ENCODE results near the gene SOBP. TPM values are rescaled to one million over a fixed set of nuclear protein-coding genes. Genes with fewer than 3 reads are reported as not detected.

Gene SOBP
- total and polyA plus RNA-seq, 2 donors (not counting 1 experiment from before 2014, with no cell fraction given), result 0.82 to 1.5 TPM

DNA sequence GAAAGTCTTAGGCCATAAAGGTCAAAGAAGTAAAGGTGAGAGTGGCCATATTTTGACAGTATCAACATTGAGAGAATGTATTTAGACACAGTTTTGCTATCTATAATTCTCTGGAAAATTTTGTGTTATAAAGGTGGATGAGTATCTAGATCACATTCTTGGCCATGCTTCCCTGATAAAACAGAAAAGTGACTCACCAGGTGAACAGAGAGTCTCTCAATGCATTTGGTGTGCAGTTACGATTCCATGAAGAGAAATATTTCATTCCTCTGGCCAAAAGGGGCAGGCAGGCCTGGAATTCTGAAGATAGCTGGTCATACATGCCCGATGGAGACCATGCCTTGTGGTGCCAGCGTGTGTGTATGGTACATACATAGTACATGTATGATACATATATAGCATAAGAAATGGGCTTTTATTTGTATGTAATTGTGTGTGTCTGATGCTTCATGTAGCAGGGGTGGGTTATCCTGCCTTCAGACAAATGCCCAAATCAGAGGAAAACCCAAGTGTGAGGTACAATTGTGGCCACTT is 164.0 kb downstream of the SOBP start:
- Histone ChIP-seq H3K4me2 (replicated peaks; ENCODE audit: low read depth, low read length, poor library complexity, severe bottlenecking) (no peak overlapping the region), H3K9me3 (ENCODE audit: control extremely low read depth in 1 of 3, control insufficient read depth in 2 of 3, insufficient read depth in 1 of 3, low read length in 2 of 3) (peaks cover 0 to 6% (median 0%) of the 10 kb centered on the region in 3 donors), H2AFZ (ENCODE audit: insufficient read depth, low read depth, low read length, poor library complexity, severe bottlenecking) (no peak overlapping the region), H3K27ac (ENCODE audit: low read length in 2 of 2) (no peak overlapping the region), H4K20me1 (ENCODE audit: control insufficient read depth, insufficient read depth, low read length, poor library complexity, severe bottlenecking) (no peaks in the 10 kb centered on the region), H3K4me3 (ENCODE audit: control extremely low read depth in 1 of 5, extremely low read depth in 1 of 5, insufficient read depth in 1 of 5, low read depth in 2 of 5, low read length in 4 of 5) (no peak overlapping the region), H3K79me2 (ENCODE audit: control insufficient read depth, insufficient read depth, low read length) (no peaks in the 10 kb centered on the region), H3K27me3 (replicated peaks in 1 of 4; ENCODE audit: control extremely low read depth in 1 of 4, control insufficient read depth in 3 of 4, insufficient read depth in 4 of 4, low read length in 3 of 4) (no peaks in the 10 kb centered on the region), H3K9ac (ENCODE audit: low read length) (no peak overlapping the region), H3K36me3 (replicated peaks in 1 of 2; ENCODE audit: control extremely low read depth in 1 of 2, control insufficient read depth in 1 of 2, extremely low read depth in 1 of 2, insufficient read depth in 2 of 2, low read length in 1 of 2) (no peaks in the 10 kb centered on the region), H3K4me1 (ENCODE audit: control insufficient read depth in 2 of 2, insufficient read depth in 2 of 2, low read length in 2 of 2) (peaks cover 55 to 59% of the 10 kb centered on the region in 2 donors)
- Mint-ChIP-seq H3K9me3 (ENCODE audit: insufficient read depth) (peaks cover 5% of the 10 kb centered on the region), H3K27ac (no peak overlapping the region), H3K4me3 (no peak overlapping the region), H3K27me3 (no peaks in the 10 kb centered on the region), H3K4me1 (peaks cover 57% of the 10 kb centered on the region)
- DNase-seq (no peak), ATAC-seq (ENCODE audit: low read depth) (no peak)
- intact Hi-C loops (cut with micrococcal nuclease), result loop anchor here (10.0 kb wide), 1 partner anchor 1329 kb away; the partner anchor contains the start of gene ATG5
- no peak for TF ChIP-seq EZH2 (IDR thresholded peaks at IDR 0.05; ENCODE audit: borderline replicate concordance, insufficient read depth, low read depth, low read length, poor library complexity, severe bottlenecking)
- TF ChIP-seq, protein P1, sequence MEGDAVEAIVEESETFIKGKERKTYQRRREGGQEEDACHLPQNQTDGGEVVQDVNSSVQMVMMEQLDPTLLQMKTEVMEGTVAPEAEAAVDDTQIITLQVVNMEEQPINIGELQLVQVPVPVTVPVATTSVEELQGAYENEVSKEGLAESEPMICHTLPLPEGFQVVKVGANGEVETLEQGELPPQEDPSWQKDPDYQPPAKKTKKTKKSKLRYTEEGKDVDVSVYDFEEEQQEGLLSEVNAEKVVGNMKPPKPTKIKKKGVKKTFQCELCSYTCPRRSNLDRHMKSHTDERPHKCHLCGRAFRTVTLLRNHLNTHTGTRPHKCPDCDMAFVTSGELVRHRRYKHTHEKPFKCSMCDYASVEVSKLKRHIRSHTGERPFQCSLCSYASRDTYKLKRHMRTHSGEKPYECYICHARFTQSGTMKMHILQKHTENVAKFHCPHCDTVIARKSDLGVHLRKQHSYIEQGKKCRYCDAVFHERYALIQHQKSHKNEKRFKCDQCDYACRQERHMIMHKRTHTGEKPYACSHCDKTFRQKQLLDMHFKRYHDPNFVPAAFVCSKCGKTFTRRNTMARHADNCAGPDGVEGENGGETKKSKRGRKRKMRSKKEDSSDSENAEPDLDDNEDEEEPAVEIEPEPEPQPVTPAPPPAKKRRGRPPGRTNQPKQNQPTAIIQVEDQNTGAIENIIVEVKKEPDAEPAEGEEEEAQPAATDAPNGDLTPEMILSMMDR (IDR thresholded peaks at IDR 0.05), result no peak
- WGBS (ENCODE audit: insufficient coverage), result 100% methylated on average over 1 of the region's 3 CpGs
- ChIA-PET CTCF (interaction anchor here (1.3 to 3.9 kb wide), 4 partner anchors 10 to 163 kb away, joined by 3 to 25 read pairs (median 6); no protein-coding TSS in a partner anchor), POLR2A (no interaction called here)

GRCh38 chr6:107654764-107655163 is 164.8 kb downstream of the SOBP start:
- Histone ChIP-seq H3K79me2 (ENCODE audit: control insufficient read depth, insufficient read depth, low read length) (peaks cover 3% of the 10 kb centered on the region), H4K20me1 (ENCODE audit: control insufficient read depth, insufficient read depth, low read length, poor library complexity, severe bottlenecking) (no peaks in the 10 kb centered on the region), H3K27ac (ENCODE audit: low read length in 2 of 2) (no peak overlapping the region), H3K4me3 (ENCODE audit: control extremely low read depth in 1 of 5, extremely low read depth in 1 of 5, insufficient read depth in 1 of 5, low read depth in 2 of 5, low read length in 4 of 5) (no peak overlapping the region), H3K4me1 (ENCODE audit: control insufficient read depth in 2 of 2, insufficient read depth in 2 of 2, low read length in 2 of 2) (peaks cover 57 to 62% of the 10 kb centered on the region in 2 donors), H3K36me3 (replicated peaks in 1 of 2; ENCODE audit: control extremely low read depth in 1 of 2, control insufficient read depth in 1 of 2, extremely low read depth in 1 of 2, insufficient read depth in 2 of 2, low read length in 1 of 2) (no peaks in the 10 kb centered on the region), H3K9ac (ENCODE audit: low read length) (no peak overlapping the region), H3K4me2 (replicated peaks; ENCODE audit: low read depth, low read length, poor library complexity, severe bottlenecking) (no peak overlapping the region), H3K27me3 (replicated peaks in 1 of 4; ENCODE audit: control extremely low read depth in 1 of 4, control insufficient read depth in 3 of 4, insufficient read depth in 4 of 4, low read length in 3 of 4) (no peaks in the 10 kb centered on the region), H3K9me3 (ENCODE audit: control extremely low read depth in 1 of 3, control insufficient read depth in 2 of 3, insufficient read depth in 1 of 3, low read length in 2 of 3) (peaks cover 0 to 6% (median 0%) of the 10 kb centered on the region in 3 donors), H2AFZ (ENCODE audit: insufficient read depth, low read depth, low read length, poor library complexity, severe bottlenecking) (peak overlapping the region; percentile 11)
- Mint-ChIP-seq H3K9me3 (ENCODE audit: insufficient read depth) (peaks cover 5% of the 10 kb centered on the region), H3K4me3 (no peak overlapping the region), H3K27me3 (no peaks in the 10 kb centered on the region), H3K4me1 (peaks cover 62% of the 10 kb centered on the region), H3K27ac (peak overlapping the region; percentile 43)
- POLR2A ChIA-PET, result no interaction called here
- intact Hi-C loops (cut with micrococcal nuclease), result loop anchor here (5.0 to 10.0 kb wide), 3 partner anchors 37 to 1330 kb away; partner anchors contain the start of gene ATG5
- WGBS (ENCODE audit: insufficient coverage), result 73% methylated on average over 2 of the region's 4 CpGs
- DNase-seq (no peak), ATAC-seq (ENCODE audit: low read depth) (no peak)
- TF ChIP-seq EZH2 (IDR thresholded peaks at IDR 0.05; ENCODE audit: borderline replicate concordance, insufficient read depth, low read depth, low read length, poor library complexity, severe bottlenecking), result no peak
- TF ChIP-seq, protein P1 (IDR thresholded peaks at IDR 0.05), result no peak
- CTCF ChIA-PET, result interaction anchor here (1.3 to 3.9 kb wide), 5 partner anchors 11 to 195 kb away, joined by 5 to 25 read pairs (median 6); partner anchors contain the start of gene PDSS2
